Measurements from ENCODE around the gene FRMD4A. TPM values are rescaled to one million over a fixed set of nuclear protein-coding genes. Genes with fewer than 3 reads are reported as not detected.
A peak's percentile ranks its signal among the peaks of the same experiment; 100 is the strongest.
"Not testable (repeated sequence)": the region's sequence is repeated elsewhere in the genome, so short reads cannot be mapped to it uniquely, and the experiment has no call there.

FRMD4A gene
- total and polyA plus RNA-seq, 2 experiments from 2014 or later: 5.4 to 10.3 TPM

DNA sequence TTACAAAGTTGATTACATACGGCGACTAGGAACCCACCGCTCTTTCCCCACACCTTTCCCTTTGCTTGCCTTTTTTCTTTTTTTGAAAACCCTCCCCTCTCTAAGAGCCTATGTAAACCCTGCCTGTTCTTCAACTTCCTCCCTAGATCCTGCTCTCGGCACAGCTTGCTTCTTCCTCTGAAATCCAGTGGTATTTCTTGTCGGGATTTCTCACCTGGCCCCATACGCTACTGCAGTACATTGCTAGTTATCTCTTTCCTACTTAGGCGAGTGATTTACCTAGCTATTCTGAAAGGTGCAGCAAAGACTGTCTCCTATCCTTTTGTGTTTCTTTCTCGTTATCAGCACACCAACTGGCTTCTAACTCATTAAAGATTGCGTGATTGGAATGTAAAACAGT, 372.9 kb downstream of the FRMD4A start:
- no peaks in the 10 kb centered on the region for H3K79me2 ChIP-seq
- H3K9me2 ChIP-seq (replicated peaks; ENCODE audit: insufficient read depth): no peaks in the 10 kb centered on the region
- TF ChIP-seq EZH2 (IDR thresholded peaks at IDR 0.05; ENCODE audit: borderline replicate concordance) (no peak), EZH2phosphoT487 (IDR thresholded peaks at IDR 0.05; ENCODE audit: low read depth, severe bottlenecking, unreplicated experiment) (no peak)
- TF ChIP-seq, protein P1, sequence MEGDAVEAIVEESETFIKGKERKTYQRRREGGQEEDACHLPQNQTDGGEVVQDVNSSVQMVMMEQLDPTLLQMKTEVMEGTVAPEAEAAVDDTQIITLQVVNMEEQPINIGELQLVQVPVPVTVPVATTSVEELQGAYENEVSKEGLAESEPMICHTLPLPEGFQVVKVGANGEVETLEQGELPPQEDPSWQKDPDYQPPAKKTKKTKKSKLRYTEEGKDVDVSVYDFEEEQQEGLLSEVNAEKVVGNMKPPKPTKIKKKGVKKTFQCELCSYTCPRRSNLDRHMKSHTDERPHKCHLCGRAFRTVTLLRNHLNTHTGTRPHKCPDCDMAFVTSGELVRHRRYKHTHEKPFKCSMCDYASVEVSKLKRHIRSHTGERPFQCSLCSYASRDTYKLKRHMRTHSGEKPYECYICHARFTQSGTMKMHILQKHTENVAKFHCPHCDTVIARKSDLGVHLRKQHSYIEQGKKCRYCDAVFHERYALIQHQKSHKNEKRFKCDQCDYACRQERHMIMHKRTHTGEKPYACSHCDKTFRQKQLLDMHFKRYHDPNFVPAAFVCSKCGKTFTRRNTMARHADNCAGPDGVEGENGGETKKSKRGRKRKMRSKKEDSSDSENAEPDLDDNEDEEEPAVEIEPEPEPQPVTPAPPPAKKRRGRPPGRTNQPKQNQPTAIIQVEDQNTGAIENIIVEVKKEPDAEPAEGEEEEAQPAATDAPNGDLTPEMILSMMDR (IDR thresholded peaks at IDR 0.05; ENCODE audit: poor library complexity): no peak
- DNase-seq (ENCODE audit: low spot score): no peak
- WGBS (ENCODE audit: low lambda C conversion rate, missing lambda C conversion rate): 76% methylated on average over 9 of the region's 9 CpGs
- no peaks in the 10 kb centered on the region for H4K20me1 ChIP-seq (ENCODE audit: insufficient read depth, poor library complexity, severe bottlenecking)
- H3K4me2 ChIP-seq: no peak overlapping the region
- peaks cover 5% of the 10 kb centered on the region for H3K27me3 ChIP-seq
- H3K4me1 ChIP-seq (ENCODE audit: insufficient read depth): no peaks in the 10 kb centered on the region
- H2AFZ ChIP-seq: no peak overlapping the region
- no peak overlapping the region for H3K27ac ChIP-seq
- no peaks in the 10 kb centered on the region for H3K9me3 ChIP-seq (ENCODE audit: low read depth)
- no peaks in the 10 kb centered on the region for H3K36me3 ChIP-seq (replicated peaks; ENCODE audit: insufficient read depth, low read depth)
- no peak overlapping the region for H3K4me3 ChIP-seq

DNA sequence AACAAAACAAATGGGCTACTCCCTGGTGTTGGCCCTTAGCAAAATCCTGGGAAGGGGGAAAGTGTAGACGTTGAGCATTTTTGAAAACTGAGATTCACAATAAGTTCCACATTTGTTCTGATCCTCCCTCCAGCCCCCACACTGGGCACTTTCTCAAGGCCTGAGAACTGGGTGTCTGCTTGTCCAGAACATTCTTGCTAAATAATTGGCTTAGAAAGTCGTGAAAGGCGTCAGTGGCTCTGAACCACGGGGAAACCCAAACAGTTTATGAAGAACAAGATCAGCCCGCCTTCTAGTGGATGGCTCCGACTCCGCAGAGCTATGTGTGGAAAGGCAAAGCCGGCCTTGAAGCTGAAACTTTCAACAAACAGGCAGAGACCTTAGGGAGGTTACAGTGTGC, 373.9 kb downstream of the FRMD4A start:
- no peak overlapping the region for H2AFZ ChIP-seq
- peaks cover 5% of the 10 kb centered on the region for H3K27me3 ChIP-seq
- DNase-seq (ENCODE audit: low spot score): peak; percentile 14
- TF ChIP-seq EZH2phosphoT487 (IDR thresholded peaks at IDR 0.05; ENCODE audit: low read depth, severe bottlenecking, unreplicated experiment) (no peak), EZH2 (IDR thresholded peaks at IDR 0.05; ENCODE audit: borderline replicate concordance) (no peak)
- TF ChIP-seq, protein P1 (IDR thresholded peaks at IDR 0.05; ENCODE audit: poor library complexity): no peak
- H3K27ac ChIP-seq: no peak overlapping the region
- no peaks in the 10 kb centered on the region for H3K79me2 ChIP-seq
- H3K4me3 ChIP-seq: no peak overlapping the region
- no peak overlapping the region for H3K4me2 ChIP-seq
- no peaks in the 10 kb centered on the region for H4K20me1 ChIP-seq (ENCODE audit: insufficient read depth, poor library complexity, severe bottlenecking)
- H3K9me2 ChIP-seq (replicated peaks; ENCODE audit: insufficient read depth): no peaks in the 10 kb centered on the region
- 51% methylated on average over 8 of the region's 8 CpGs for WGBS (ENCODE audit: low lambda C conversion rate, missing lambda C conversion rate)
- H3K9me3 ChIP-seq (ENCODE audit: low read depth): no peaks in the 10 kb centered on the region
- H3K4me1 ChIP-seq (ENCODE audit: insufficient read depth): no peaks in the 10 kb centered on the region
- H3K36me3 ChIP-seq (replicated peaks; ENCODE audit: insufficient read depth, low read depth): no peaks in the 10 kb centered on the region

DNA sequence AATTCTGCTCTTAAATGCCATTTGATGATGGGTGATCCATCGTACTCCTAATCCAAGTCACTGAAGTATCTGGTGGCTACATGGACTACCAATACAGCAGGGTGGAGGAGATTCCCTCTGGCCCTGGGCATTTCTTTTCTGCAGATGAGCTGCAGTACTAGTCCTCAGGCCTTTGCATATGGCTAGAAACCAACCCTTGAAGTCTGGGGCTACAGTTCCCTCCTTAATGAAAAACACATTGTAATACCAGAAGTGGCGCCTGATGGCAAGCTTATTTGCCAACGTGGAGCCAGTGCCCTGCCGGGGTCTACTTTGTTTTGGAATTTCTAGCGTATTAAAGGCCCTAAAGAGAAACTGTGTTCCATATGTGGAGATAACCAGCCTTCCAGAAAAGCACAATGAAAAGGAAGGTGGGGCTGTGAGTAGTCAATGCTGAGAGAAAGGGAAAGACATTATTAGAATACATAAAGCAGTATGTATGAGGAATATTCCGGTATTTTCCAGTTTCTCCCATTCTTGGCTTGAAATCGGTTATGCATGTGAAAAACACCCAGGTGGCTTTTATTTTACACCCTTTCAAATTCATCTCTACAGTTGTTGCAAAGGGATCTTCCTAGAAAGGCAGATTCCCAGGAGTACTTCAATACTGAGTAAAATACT, 375.2 kb downstream of the FRMD4A start:
- Histone ChIP-seq H3K9me2 (replicated peaks; ENCODE audit: insufficient read depth) (no peaks in the 10 kb centered on the region), H3K36me3 (replicated peaks; ENCODE audit: insufficient read depth, low read depth) (no peaks in the 10 kb centered on the region), H2AFZ (no peak overlapping the region), H3K9me3 (ENCODE audit: low read depth) (no peaks in the 10 kb centered on the region), H4K20me1 (ENCODE audit: insufficient read depth, poor library complexity, severe bottlenecking) (no peaks in the 10 kb centered on the region), H3K4me2 (no peak overlapping the region), H3K4me3 (no peak overlapping the region), H3K27me3 (peaks cover 5% of the 10 kb centered on the region), H3K79me2 (no peaks in the 10 kb centered on the region), H3K4me1 (ENCODE audit: insufficient read depth) (no peaks in the 10 kb centered on the region), H3K27ac (no peak overlapping the region)
- TF ChIP-seq EZH2phosphoT487 (IDR thresholded peaks at IDR 0.05; ENCODE audit: low read depth, severe bottlenecking, unreplicated experiment): no peak
- no peak for TF ChIP-seq EZH2 (IDR thresholded peaks at IDR 0.05; ENCODE audit: borderline replicate concordance)
- TF ChIP-seq, protein P1 (IDR thresholded peaks at IDR 0.05; ENCODE audit: poor library complexity): no peak
- 68% methylated on average over 7 of the region's 7 CpGs for WGBS (ENCODE audit: low lambda C conversion rate, missing lambda C conversion rate)
- no peak for DNase-seq (ENCODE audit: low spot score)

DNA sequence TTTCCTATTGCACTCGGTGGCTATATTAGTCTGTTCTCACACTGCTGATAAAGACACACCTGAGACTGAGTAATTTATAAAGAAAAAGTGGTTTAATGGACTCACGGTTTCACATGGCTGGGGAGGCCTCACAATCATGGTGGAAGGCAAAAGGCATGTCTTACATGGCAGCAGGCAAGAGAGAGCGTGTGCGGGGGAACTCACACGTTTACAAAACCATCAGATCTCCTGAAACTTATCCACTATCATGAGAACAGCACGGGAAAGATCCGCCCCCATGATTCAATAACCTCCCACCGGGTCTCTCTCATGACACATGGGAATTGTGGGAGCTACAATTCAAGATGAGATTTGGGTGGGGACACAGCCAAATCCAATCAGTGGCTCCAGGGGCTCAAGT, 376.5 kb downstream of the FRMD4A start:
- not testable (repeated sequence) for H4K20me1 ChIP-seq (ENCODE audit: insufficient read depth, poor library complexity, severe bottlenecking); H3K4me1 ChIP-seq (ENCODE audit: insufficient read depth); H3K36me3 ChIP-seq (replicated peaks; ENCODE audit: insufficient read depth, low read depth); H3K9me2 ChIP-seq (replicated peaks; ENCODE audit: insufficient read depth); DNase-seq (ENCODE audit: low spot score); H3K27ac ChIP-seq; H3K27me3 ChIP-seq; H3K79me2 ChIP-seq; H3K9me3 ChIP-seq (ENCODE audit: low read depth); H3K4me3 ChIP-seq; H2AFZ ChIP-seq; H3K4me2 ChIP-seq
- 88% methylated on average over 8 of the region's 8 CpGs for WGBS (ENCODE audit: low lambda C conversion rate, missing lambda C conversion rate)

All from hepatocyte (in vitro differentiated cells).